ENCODE results near the gene KCND3.

DNA sequence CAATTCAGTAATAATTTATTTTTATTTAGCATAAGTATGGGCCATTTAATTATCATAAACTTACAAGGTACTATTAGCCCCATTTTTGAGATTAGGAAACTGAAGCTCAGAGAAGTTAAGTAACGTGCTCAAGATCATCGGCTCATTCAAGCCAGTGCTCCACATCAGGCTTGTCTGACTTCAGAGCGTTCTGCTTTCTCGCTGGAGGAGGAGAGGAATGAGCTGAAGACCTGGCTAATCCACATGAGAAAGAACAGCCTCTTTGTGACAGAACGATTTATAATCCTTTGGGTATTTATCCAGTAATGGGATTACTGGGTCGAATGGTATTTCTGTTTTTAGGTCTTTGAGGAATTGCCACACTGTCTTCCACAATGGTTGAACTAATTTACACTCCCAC, 194.1 kb downstream of the KCND3 start:
- TF ChIP-seq, protein P1, sequence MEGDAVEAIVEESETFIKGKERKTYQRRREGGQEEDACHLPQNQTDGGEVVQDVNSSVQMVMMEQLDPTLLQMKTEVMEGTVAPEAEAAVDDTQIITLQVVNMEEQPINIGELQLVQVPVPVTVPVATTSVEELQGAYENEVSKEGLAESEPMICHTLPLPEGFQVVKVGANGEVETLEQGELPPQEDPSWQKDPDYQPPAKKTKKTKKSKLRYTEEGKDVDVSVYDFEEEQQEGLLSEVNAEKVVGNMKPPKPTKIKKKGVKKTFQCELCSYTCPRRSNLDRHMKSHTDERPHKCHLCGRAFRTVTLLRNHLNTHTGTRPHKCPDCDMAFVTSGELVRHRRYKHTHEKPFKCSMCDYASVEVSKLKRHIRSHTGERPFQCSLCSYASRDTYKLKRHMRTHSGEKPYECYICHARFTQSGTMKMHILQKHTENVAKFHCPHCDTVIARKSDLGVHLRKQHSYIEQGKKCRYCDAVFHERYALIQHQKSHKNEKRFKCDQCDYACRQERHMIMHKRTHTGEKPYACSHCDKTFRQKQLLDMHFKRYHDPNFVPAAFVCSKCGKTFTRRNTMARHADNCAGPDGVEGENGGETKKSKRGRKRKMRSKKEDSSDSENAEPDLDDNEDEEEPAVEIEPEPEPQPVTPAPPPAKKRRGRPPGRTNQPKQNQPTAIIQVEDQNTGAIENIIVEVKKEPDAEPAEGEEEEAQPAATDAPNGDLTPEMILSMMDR (IDR thresholded peaks at IDR 0.05; ENCODE audit: low read depth, low read length) = no peak
- TF ChIP-seq POLR2A (IDR thresholded peaks at IDR 0.05; ENCODE audit: extremely low read depth, insufficient read length) (no peak), MAX (IDR thresholded peaks at IDR 0.05; ENCODE audit: low read depth, low read length) (no peak), MYC (IDR thresholded peaks at IDR 0.05; ENCODE audit: low read depth, low read length) (no peak)

All from NB4 (cell line).